ENCODE measurements around the gene ZNF236. TPM values are rescaled to one million over a fixed set of nuclear protein-coding genes. Genes with fewer than 3 reads are reported as not detected.
A peak's percentile ranks its signal among the peaks of the same experiment; 100 is the strongest.

ZNF236 gene
- total RNA-seq, 1 experiment from 2014 or later, result 27.1 TPM

GRCh38 chr18:76970770-76971559 is 148.6 kb downstream of the ZNF236 start:
- no peaks in the 10 kb centered on the region for H3K9me2 ChIP-seq (replicated peaks; ENCODE audit: insufficient read depth, low read length)
- peaks cover 47% of the 10 kb centered on the region for H3K4me1 ChIP-seq (ENCODE audit: low read length)
- H3K4me3 ChIP-seq (ENCODE audit: low read length), result no peak overlapping the region
- H2AFZ ChIP-seq (ENCODE audit: low read length), result no peak overlapping the region
- H3K79me2 ChIP-seq (ENCODE audit: low read length), result peaks cover 15% of the 10 kb centered on the region
- H3K9ac ChIP-seq (ENCODE audit: low read length), result 0 out of 2 replicates have a peak overlapping the region, but pooled peaks have one; percentile 4
- H3K36me3 ChIP-seq (ENCODE audit: insufficient read depth, low read length), result peaks cover 9% of the 10 kb centered on the region
- H3K9me3 ChIP-seq (ENCODE audit: low read length), result 0 out of 2 replicates have a peak, but pooled peaks cover 4% of the 10 kb centered on the region
- no peaks in the 10 kb centered on the region for H3K27me3 ChIP-seq (ENCODE audit: low read length)
- no peaks in the 10 kb centered on the region for H4K20me1 ChIP-seq (ENCODE audit: insufficient read depth, low read depth, low read length)
- DNase-seq, result no peak
- peak overlapping the region; percentile 69 for H3K27ac ChIP-seq (ENCODE audit: low read length)
- H3K4me2 ChIP-seq (ENCODE audit: low read depth, low read length, poor library complexity, severe bottlenecking), result peak overlapping the region; percentile 9

- no peaks in the 10 kb centered on the region for H3K9me3 ChIP-seq (ENCODE audit: low read length)
- no peaks in the 10 kb centered on the region for H3K27me3 ChIP-seq (ENCODE audit: low read length)
- H3K9ac ChIP-seq (ENCODE audit: low read length), result no peak overlapping the region
- H4K20me1 ChIP-seq (ENCODE audit: insufficient read depth, low read depth, low read length), result no peaks in the 10 kb centered on the region
- H3K27ac ChIP-seq (ENCODE audit: low read length), result peak overlapping the region; percentile 20; the same call in 1 of the 2 replicates
- H3K79me2 ChIP-seq (ENCODE audit: low read length), result peaks cover 3% of the 10 kb centered on the region
- peaks cover 52% of the 10 kb centered on the region for H3K4me1 ChIP-seq (ENCODE audit: low read length)
- H2AFZ ChIP-seq (ENCODE audit: low read length), result no peak overlapping the region
- no peak overlapping the region for H3K4me3 ChIP-seq (ENCODE audit: low read length)
- no peak for DNase-seq
- no peak overlapping the region for H3K4me2 ChIP-seq (ENCODE audit: low read depth, low read length, poor library complexity, severe bottlenecking)
- no peaks in the 10 kb centered on the region; the same call in none of the 2 replicates for H3K36me3 ChIP-seq (ENCODE audit: insufficient read depth, low read length)
- no peaks in the 10 kb centered on the region for H3K9me2 ChIP-seq (replicated peaks; ENCODE audit: insufficient read depth, low read length)
These were observed 149.9 kb downstream of the ZNF236 start for GRCh38 chr18:76972241-76972640.

GRCh38 chr18:76972846-76973519 is 150.6 kb downstream of the ZNF236 start:
- Histone ChIP-seq H3K4me3 (ENCODE audit: low read length) (no peak overlapping the region), H3K27me3 (ENCODE audit: low read length) (no peaks in the 10 kb centered on the region), H3K9ac (ENCODE audit: low read length) (no peak overlapping the region), H3K4me2 (ENCODE audit: low read depth, low read length, poor library complexity, severe bottlenecking) (no peak overlapping the region), H3K36me3 (ENCODE audit: insufficient read depth, low read length) (no peaks in the 10 kb centered on the region; the same call in 1 of the 2 replicates), H4K20me1 (ENCODE audit: insufficient read depth, low read depth, low read length) (no peaks in the 10 kb centered on the region), H3K27ac (ENCODE audit: low read length) (0 out of 2 replicates have a peak overlapping the region, but pooled peaks have one; percentile 20), H3K79me2 (ENCODE audit: low read length) (no peaks in the 10 kb centered on the region), H3K9me2 (replicated peaks; ENCODE audit: insufficient read depth, low read length) (no peaks in the 10 kb centered on the region), H3K9me3 (ENCODE audit: low read length) (no peaks in the 10 kb centered on the region), H2AFZ (ENCODE audit: low read length) (no peak overlapping the region), H3K4me1 (ENCODE audit: low read length) (peaks cover 60% of the 10 kb centered on the region)
- DNase-seq, result no peak

GRCh38 chr18:76973520-76974266 is 151.3 kb downstream of the ZNF236 start:
- Histone ChIP-seq H3K9ac (ENCODE audit: low read length) (no peak overlapping the region), H3K36me3 (ENCODE audit: insufficient read depth, low read length) (no peaks in the 10 kb centered on the region; the same call in 1 of the 2 replicates), H3K27me3 (ENCODE audit: low read length) (no peaks in the 10 kb centered on the region), H3K9me3 (ENCODE audit: low read length) (no peaks in the 10 kb centered on the region), H4K20me1 (ENCODE audit: insufficient read depth, low read depth, low read length) (no peaks in the 10 kb centered on the region), H2AFZ (ENCODE audit: low read length) (no peak overlapping the region), H3K9me2 (replicated peaks; ENCODE audit: insufficient read depth, low read length) (no peaks in the 10 kb centered on the region), H3K4me2 (ENCODE audit: low read depth, low read length, poor library complexity, severe bottlenecking) (no peak overlapping the region), H3K4me1 (ENCODE audit: low read length) (peaks cover 67% of the 10 kb centered on the region), H3K4me3 (ENCODE audit: low read length) (no peak overlapping the region), H3K79me2 (ENCODE audit: low read length) (no peaks in the 10 kb centered on the region), H3K27ac (ENCODE audit: low read length) (peak overlapping the region; percentile 99)
- no peak for DNase-seq

GRCh38 chr18:76974386-76974785 is 152.0 kb downstream of the ZNF236 start:
- H2AFZ ChIP-seq (ENCODE audit: low read length), result no peak overlapping the region
- H3K9ac ChIP-seq (ENCODE audit: low read length), result no peak overlapping the region
- no peaks in the 10 kb centered on the region for H3K27me3 ChIP-seq (ENCODE audit: low read length)
- peaks cover 6% of the 10 kb centered on the region for H3K36me3 ChIP-seq (ENCODE audit: insufficient read depth, low read length)
- H3K4me2 ChIP-seq (ENCODE audit: low read depth, low read length, poor library complexity, severe bottlenecking), result no peak overlapping the region
- H4K20me1 ChIP-seq (ENCODE audit: insufficient read depth, low read depth, low read length), result no peaks in the 10 kb centered on the region
- peak overlapping the region; percentile 99 for H3K27ac ChIP-seq (ENCODE audit: low read length)
- DNase-seq, result no peak
- H3K9me2 ChIP-seq (replicated peaks; ENCODE audit: insufficient read depth, low read length), result no peaks in the 10 kb centered on the region
- H3K9me3 ChIP-seq (ENCODE audit: low read length), result no peaks in the 10 kb centered on the region
- peaks cover 5% of the 10 kb centered on the region for H3K79me2 ChIP-seq (ENCODE audit: low read length)
- H3K4me1 ChIP-seq (ENCODE audit: low read length), result peaks cover 74% of the 10 kb centered on the region
- H3K4me3 ChIP-seq (ENCODE audit: low read length), result no peak overlapping the region

- Histone ChIP-seq H3K27me3 (ENCODE audit: low read length) (no peaks in the 10 kb centered on the region), H3K9me2 (replicated peaks; ENCODE audit: insufficient read depth, low read length) (no peaks in the 10 kb centered on the region), H3K27ac (ENCODE audit: low read length) (peak overlapping the region; percentile 99), H3K36me3 (ENCODE audit: insufficient read depth, low read length) (peaks cover 9% of the 10 kb centered on the region), H2AFZ (ENCODE audit: low read length) (no peak overlapping the region), H4K20me1 (ENCODE audit: insufficient read depth, low read depth, low read length) (no peaks in the 10 kb centered on the region), H3K4me2 (ENCODE audit: low read depth, low read length, poor library complexity, severe bottlenecking) (no peak overlapping the region), H3K9ac (ENCODE audit: low read length) (no peak overlapping the region), H3K4me3 (ENCODE audit: low read length) (no peak overlapping the region), H3K79me2 (ENCODE audit: low read length) (peaks cover 9% of the 10 kb centered on the region), H3K4me1 (ENCODE audit: low read length) (peaks cover 77% of the 10 kb centered on the region), H3K9me3 (ENCODE audit: low read length) (no peaks in the 10 kb centered on the region)
- no peak for DNase-seq
These were observed 153.3 kb downstream of the ZNF236 start for GRCh38 chr18:76975577-76976110.

GRCh38 chr18:76977108-76977621 is 154.8 kb downstream of the ZNF236 start:
- peak overlapping the region; percentile 25; the same call in 1 of the 2 replicates for H3K4me3 ChIP-seq (ENCODE audit: low read length)
- peaks cover 9% of the 10 kb centered on the region for H3K79me2 ChIP-seq (ENCODE audit: low read length)
- H3K4me2 ChIP-seq (ENCODE audit: low read depth, low read length, poor library complexity, severe bottlenecking), result peak overlapping the region; percentile 77
- H3K36me3 ChIP-seq (ENCODE audit: insufficient read depth, low read length), result peaks cover 9% of the 10 kb centered on the region
- peaks cover 82% of the 10 kb centered on the region for H3K4me1 ChIP-seq (ENCODE audit: low read length)
- H3K27ac ChIP-seq (ENCODE audit: low read length), result peak overlapping the region; percentile 99
- no peaks in the 10 kb centered on the region for H4K20me1 ChIP-seq (ENCODE audit: insufficient read depth, low read depth, low read length)
- no peak overlapping the region for H2AFZ ChIP-seq (ENCODE audit: low read length)
- no peaks in the 10 kb centered on the region for H3K9me2 ChIP-seq (replicated peaks; ENCODE audit: insufficient read depth, low read length)
- H3K9ac ChIP-seq (ENCODE audit: low read length), result peak overlapping the region; percentile 86
- DNase-seq, result no peak
- no peaks in the 10 kb centered on the region for H3K27me3 ChIP-seq (ENCODE audit: low read length)
- no peaks in the 10 kb centered on the region for H3K9me3 ChIP-seq (ENCODE audit: low read length)

Measured in Karpas-422 (cell line).